ENCODE results near the gene SHISA4.
A peak's percentile ranks its signal among the peaks of the same experiment; 100 is the strongest.

SHISA4 gene

GRCh38 chr1:201882665-201883132, 6.0 kb upstream of the SHISA4 start:
- peak; percentile 75 for DNase-seq (ENCODE audit: low spot score)

- DNase-seq (ENCODE audit: low spot score) = no peak
Measured at GRCh38 chr1:201883266-201883665, 5.4 kb upstream of the SHISA4 start.

GRCh38 chr1:201883786-201884185, 4.9 kb upstream of the SHISA4 start:
- peak; percentile 65 for DNase-seq (ENCODE audit: low spot score)

- no peak for DNase-seq (ENCODE audit: low spot score)
Measured at GRCh38 chr1:201884425-201884824, 4.3 kb upstream of the SHISA4 start.

- DNase-seq (ENCODE audit: low spot score) = peak; percentile 81
Measured at GRCh38 chr1:201885531-201886075, 3.1 kb upstream of the SHISA4 start.

GRCh38 chr1:201886103-201886885, 2.4 kb upstream of the SHISA4 start:
- no peak for DNase-seq (ENCODE audit: low spot score)

GRCh38 chr1:201887116-201887866, 1.4 kb upstream of the SHISA4 start:
- DNase-seq (ENCODE audit: low spot score) = no peak

GRCh38 chr1:201889090-201889968, 631 bp downstream of the SHISA4 start:
- DNase-seq (ENCODE audit: low spot score) = no peak

- no peak for DNase-seq (ENCODE audit: low spot score)
Measured at GRCh38 chr1:201890223-201890622, 1.5 kb downstream of the SHISA4 start.

GRCh38 chr1:201890806-201891450, 2.2 kb downstream of the SHISA4 start:
- DNase-seq (ENCODE audit: low spot score) = no peak

- no peak for DNase-seq (ENCODE audit: low spot score)
Measured at GRCh38 chr1:201891451-201892045, 2.9 kb downstream of the SHISA4 start.

- DNase-seq (ENCODE audit: low spot score) = no peak
Measured at GRCh38 chr1:201892211-201892610, 3.5 kb downstream of the SHISA4 start.

- no peak for DNase-seq (ENCODE audit: low spot score)
Measured at GRCh38 chr1:201893431-201893830, 4.7 kb downstream of the SHISA4 start.

GRCh38 chr1:201894343-201895119, 5.8 kb downstream of the SHISA4 start:
- DNase-seq (ENCODE audit: low spot score) = no peak

- no peak for DNase-seq (ENCODE audit: low spot score)
Measured at GRCh38 chr1:201895120-201895665, 6.5 kb downstream of the SHISA4 start.

GRCh38 chr1:201895913-201896807, 7.5 kb downstream of the SHISA4 start:
- peak; percentile 89 for DNase-seq (ENCODE audit: low spot score)

- peak; percentile 67 for DNase-seq (ENCODE audit: low spot score)
Measured at GRCh38 chr1:201896951-201897391, 8.3 kb downstream of the SHISA4 start.

GRCh38 chr1:201898240-201898894, 9.7 kb downstream of the SHISA4 start:
- DNase-seq (ENCODE audit: low spot score) = no peak
